Measurements from ENCODE around the gene ZFP36.
A peak's percentile ranks its signal among the peaks of the same experiment; 100 is the strongest.

ZFP36 gene

DNA sequence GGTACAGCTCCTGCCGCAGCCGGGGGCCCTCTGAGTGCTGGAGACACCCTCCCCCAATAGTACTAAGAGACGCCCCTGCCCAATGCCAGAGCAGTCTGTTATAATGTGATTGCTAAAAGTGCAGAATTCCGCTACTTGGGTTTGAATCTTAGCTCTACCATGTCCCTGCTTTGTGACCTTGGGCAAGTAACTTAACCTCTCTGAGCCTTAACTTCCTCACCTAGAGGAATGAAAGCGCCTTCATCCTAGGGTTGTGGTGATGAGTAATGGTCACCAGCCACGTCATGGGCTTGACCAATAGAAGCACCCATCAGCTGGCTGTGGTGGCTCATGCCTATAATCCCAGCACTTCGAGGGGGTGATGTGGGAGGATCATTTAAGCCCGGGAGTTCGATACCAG is 12.4 kb downstream of the ZFP36 start:
- no peak for DNase-seq (ENCODE audit: low read depth)

- DNase-seq (ENCODE audit: low read depth): no peak
These were observed 14.1 kb downstream of the ZFP36 start for GRCh38 chr19:39420769-39421168.

DNA sequence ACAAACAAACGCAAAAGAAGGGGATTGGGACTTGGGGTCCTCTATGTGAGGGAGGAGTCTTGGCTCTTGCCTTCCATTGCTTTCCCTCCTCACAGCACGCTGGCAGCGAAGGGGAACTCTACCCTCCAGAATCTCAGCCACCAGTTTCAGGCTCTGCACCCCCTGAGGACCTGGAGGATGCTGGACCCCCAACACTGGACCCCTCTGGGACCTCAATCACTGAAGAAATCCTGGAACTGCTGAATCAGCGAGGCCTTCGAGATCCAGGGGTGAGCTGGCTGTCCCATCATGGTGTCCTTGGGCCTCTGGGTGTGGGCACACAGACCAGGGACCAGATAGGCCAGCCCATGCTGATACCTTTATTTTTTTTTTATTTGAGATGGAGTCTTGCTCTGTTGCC is 15.4 kb downstream of the ZFP36 start:
- DNase-seq (ENCODE audit: low read depth): no peak

GRCh38 chr19:39423258-39424086 is 16.8 kb downstream of the ZFP36 start:
- DNase-seq (ENCODE audit: low read depth): no peak

- no peak for DNase-seq (ENCODE audit: low read depth)
These were observed 18.3 kb downstream of the ZFP36 start for GRCh38 chr19:39424934-39425333.

GRCh38 chr19:39425744-39426143 is 19.1 kb downstream of the ZFP36 start:
- DNase-seq (ENCODE audit: low read depth): no peak

GRCh38 chr19:39426170-39426569 is 19.5 kb downstream of the ZFP36 start:
- DNase-seq (ENCODE audit: low read depth): no peak

- DNase-seq (ENCODE audit: low read depth): no peak
These were observed 21.1 kb downstream of the ZFP36 start for GRCh38 chr19:39427707-39428106.

DNA sequence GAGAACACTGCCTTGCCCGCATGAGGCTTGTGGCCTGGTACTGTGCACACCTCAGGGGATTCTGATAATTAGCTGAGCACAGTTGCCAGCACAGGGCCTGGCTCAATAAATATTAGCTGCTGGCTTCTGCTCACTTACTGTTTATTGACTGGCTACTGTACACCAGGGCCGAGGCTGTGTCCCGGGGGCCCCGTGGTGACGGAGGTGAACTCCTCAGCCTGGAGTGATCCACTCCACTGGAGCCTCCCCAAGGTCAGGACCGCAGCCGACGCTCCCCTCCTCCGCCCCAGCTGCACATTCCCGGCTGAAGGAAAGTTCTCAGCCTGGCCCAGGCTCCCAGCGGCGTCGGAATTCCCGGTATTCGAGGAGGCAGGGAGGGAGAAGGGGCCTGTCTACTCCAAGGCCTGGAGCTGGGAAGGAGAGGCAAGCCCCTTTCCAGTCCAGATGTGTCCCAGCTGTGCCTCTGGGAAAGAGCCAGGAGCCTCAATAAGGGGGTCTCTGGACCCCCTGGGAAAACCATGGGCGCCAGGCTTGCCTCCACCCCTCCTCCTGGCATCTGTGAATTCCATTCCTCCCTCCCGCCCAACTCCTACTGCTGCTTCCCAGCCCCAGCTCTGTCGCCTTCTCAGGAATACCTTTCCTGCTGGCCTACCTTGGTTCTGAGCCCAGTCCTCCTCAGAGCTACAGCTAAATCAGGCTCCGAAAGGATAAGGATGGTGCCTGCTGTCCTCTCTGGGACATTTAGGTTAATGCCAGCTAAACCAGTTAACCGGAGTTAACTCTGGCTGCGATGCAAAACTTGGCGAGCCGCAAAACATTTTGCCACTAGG is 21.9 kb downstream of the ZFP36 start:
- DNase-seq (ENCODE audit: low read depth): no peak

DNA sequence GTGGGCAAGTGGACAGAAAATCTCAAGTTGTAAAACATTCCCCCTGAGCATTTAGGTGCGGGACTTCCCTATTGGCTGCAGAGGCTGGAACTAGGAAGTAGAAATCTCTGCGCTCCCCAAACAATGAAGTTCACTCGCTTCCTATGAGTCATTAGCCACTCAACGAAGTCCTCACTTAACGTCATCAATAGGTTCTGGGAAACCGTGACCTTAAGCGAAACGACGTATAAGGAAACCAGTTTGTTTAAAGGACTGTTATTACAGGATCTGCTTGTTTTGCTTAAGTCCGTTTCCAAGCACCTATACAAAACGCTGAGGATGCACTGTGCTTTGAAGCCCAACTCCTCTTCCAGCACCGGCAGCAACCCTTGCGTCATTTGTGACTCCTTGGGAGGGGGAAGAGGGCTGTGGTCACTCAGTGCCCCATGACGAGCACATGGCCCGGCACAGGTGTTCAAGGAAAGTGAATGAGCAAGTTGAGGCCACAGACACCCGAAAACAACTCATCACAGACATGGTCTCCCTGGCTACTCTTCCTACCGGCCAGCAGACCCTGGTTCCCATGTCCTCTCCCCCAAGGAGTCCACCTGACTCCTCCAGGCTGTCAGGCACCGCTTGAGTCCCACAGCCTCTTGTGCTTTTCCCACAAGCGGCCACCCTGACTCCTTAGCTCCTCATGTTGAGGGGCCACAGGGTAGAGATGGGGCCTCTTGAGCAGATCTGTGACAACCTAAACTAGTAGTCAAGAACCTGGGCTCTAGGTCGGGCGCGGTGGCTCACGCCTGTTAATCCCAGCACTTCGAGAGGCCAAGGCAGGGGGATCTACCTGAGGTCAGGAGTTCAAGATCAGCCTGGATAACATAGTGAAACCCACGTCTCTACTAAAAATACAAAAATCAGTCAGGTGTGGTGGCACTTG is 24.3 kb downstream of the ZFP36 start:
- DNase-seq (ENCODE audit: low read depth): peak; percentile 50

GRCh38 chr19:39432677-39433025 is 26.0 kb downstream of the ZFP36 start:
- DNase-seq (ENCODE audit: low read depth): no peak

- DNase-seq (ENCODE audit: low read depth): no peak
These were observed 26.9 kb downstream of the ZFP36 start for GRCh38 chr19:39433480-39434079.

GRCh38 chr19:39434123-39435076 is 27.8 kb downstream of the ZFP36 start:
- DNase-seq (ENCODE audit: low read depth): no peak

- DNase-seq (ENCODE audit: low read depth): peak; percentile 98
These were observed 29.1 kb downstream of the ZFP36 start, which contains the start of gene RPS16 for GRCh38 chr19:39435499-39436349. Gene RPS16 (minus strand): TSS chr19:39435949. CDS start chr19:39435895, 54 bp downstream.

- DNase-seq (ENCODE audit: low read depth): no peak
These were observed 29.7 kb downstream of the ZFP36 start for GRCh38 chr19:39436350-39436716.

DNA sequence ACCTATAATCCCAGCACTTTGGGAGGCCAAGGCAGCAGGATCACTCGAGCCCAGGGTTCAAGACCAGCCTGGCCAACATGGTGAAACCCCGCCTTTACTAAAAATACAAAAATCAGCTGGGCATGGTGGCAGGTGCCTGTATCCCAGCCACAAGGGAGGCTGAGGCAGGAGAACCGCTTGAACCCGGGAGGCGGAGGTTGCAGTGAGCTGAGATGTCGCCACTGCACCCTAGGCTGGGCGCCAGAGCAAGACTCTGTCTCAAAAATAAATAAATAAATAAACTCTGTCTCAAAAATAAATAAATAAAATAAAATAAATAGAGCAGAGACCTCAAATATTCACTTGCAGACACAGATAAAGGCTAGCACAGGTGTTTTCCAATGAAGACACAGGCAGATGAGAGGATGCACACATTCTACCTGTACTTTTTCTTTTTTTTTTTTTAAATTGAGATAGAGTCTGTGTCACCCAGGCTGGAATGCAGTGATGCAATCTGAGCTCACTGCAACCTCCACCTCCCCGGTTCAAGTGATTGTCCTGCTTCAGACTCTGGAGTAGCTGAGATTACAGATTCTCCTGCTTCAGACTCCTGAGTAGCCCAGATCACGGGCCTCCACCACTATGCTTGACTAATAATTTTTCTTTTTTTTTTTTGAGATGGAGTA is 31.8 kb downstream of the ZFP36 start:
- DNase-seq (ENCODE audit: low read depth): no peak

DNA sequence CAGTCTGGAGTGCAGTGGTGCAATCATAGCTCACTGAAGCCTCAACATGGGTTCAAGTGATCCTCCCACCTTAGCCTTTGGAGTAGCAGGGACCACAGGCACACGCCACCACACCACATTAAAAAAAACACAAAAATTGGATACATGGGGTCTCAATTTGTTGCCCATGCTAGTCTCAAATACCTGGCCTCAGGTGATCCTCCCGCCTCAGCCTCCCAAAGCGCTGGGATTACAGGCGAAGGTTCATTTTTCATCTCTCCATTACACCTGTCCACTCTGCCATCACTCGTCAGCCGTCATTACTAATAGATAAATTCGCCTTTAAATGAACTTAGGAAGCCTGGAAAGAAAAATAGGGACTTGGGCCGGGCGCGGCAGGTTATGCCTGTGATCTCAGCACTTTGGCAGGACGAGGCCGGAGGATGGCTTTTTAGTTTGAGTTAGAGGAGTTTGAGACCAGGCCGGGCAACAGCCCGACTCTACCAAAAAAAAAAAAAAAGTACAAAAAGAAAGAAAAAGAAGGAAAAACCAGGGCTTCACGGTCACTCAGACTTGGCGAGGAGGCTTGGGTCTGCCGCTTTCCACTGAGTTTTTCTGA is 38.0 kb downstream of the ZFP36 start:
- no peak for DNase-seq (ENCODE audit: low read depth)

Measured in T follicular helper cell (primary cell).